ENCODE data around the gene CACNA1C.

Gene CACNA1C

GRCh38 chr12:2212537-2212936, 159.8 kb downstream of the CACNA1C start:
- no peak for DNase-seq

GRCh38 chr12:2212971-2213869, 160.4 kb downstream of the CACNA1C start:
- no peak for DNase-seq

- DNase-seq, result no peak
Measured at GRCh38 chr12:2214411-2214810, 161.6 kb downstream of the CACNA1C start.

GRCh38 chr12:2215709-2216560, 163.1 kb downstream of the CACNA1C start:
- no peak for DNase-seq

- DNase-seq, result no peak
Measured at GRCh38 chr12:2218706-2219105, 165.9 kb downstream of the CACNA1C start.

GRCh38 chr12:2221030-2221621, 168.3 kb downstream of the CACNA1C start:
- DNase-seq, result no peak

- DNase-seq, result no peak
Measured at GRCh38 chr12:2222691-2223090, 169.9 kb downstream of the CACNA1C start.

GRCh38 chr12:2224961-2225360, 172.2 kb downstream of the CACNA1C start:
- DNase-seq, result no peak

- no peak for DNase-seq
Measured at GRCh38 chr12:2225696-2226095, 172.9 kb downstream of the CACNA1C start.

- DNase-seq, result no peak
Measured at GRCh38 chr12:2226641-2227040, 173.9 kb downstream of the CACNA1C start.

- no peak for DNase-seq
Measured at GRCh38 chr12:2227360-2227759, 174.6 kb downstream of the CACNA1C start.

- no peak for DNase-seq
Measured at GRCh38 chr12:2228535-2228934, 175.7 kb downstream of the CACNA1C start.

- no peak for DNase-seq
Measured at GRCh38 chr12:2229661-2230539, 177.1 kb downstream of the CACNA1C start.

- no peak for DNase-seq
Measured at GRCh38 chr12:2231011-2231595, 178.3 kb downstream of the CACNA1C start.

GRCh38 chr12:2231956-2232355, 179.2 kb downstream of the CACNA1C start:
- no peak for DNase-seq

- no peak for DNase-seq
Measured at GRCh38 chr12:2233034-2233433, 180.2 kb downstream of the CACNA1C start.

GRCh38 chr12:2234091-2234490, 181.3 kb downstream of the CACNA1C start:
- DNase-seq, result no peak

- DNase-seq, result no peak
Measured at GRCh38 chr12:2234646-2235350, 182.0 kb downstream of the CACNA1C start.

GRCh38 chr12:2236506-2237294, 183.9 kb downstream of the CACNA1C start:
- DNase-seq, result no peak

- DNase-seq, result no peak
Measured at GRCh38 chr12:2238111-2238510, 185.3 kb downstream of the CACNA1C start.
